ENCODE measurements around the gene IL20RA. TPM values are rescaled to one million over a fixed set of nuclear protein-coding genes. Genes with fewer than 3 reads are reported as not detected.

IL20RA gene
- total RNA-seq, 1 donor from 2014 or later, result 0.41 TPM

DNA sequence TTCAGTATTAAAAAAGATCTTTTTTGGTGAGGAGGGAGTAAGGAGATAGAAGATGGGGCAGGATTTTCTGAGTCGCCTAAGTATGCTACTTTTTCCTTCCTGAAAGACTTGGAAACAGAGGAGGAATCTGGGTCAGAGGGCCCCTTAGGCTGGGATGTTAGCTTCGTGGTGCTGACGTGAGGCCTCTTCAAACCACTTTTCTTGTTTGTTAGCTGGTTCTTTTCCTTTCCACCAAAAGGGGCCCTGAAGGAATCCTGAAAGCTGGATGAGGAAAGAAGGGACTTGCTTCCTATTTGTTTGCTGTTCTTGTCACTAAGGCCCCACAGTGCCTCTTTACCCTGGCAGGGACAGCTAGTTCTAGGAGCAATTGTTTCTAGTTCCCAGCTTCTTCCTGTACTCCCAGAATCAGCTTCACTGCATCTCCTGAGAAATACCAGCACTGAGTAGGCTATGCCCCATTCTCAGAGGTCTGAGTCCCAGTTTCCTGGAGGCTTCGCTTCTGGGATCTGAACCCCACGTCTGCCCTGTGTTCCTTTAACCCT, 2.2 kb upstream of the IL20RA start:
- FAIRE-seq (no peak), DNase-seq (ENCODE audit: low spot score in 2 of 2) (no peak)

DNA sequence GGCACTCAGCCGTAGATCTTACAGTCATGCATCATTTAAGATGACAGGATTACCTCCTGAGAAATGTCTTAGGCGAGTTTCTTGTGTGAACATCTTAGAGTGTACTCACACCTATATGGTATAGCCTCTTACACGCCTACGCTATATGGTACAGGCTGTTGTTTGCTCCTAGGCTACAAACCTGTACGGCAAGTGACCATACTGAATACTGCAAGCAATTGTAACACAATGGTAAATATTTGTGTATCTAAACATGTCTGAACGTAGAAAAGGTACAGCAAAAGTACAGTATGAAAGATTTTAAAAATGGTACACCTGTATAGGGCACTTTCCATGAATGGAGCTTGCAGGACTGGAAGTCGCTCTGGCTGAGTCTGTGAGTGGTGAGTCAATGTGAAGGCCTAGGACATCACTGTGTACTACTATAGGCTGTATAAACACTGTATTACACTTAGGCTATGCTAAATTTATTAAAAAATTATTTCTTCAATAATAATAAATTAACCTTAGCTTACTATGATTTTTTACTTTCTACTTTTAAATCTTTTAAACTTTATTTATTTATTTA, 541 bp upstream of the IL20RA start:
- DNase-seq (ENCODE audit: low spot score in 2 of 2), result no peak
- no peak for FAIRE-seq

DNA sequence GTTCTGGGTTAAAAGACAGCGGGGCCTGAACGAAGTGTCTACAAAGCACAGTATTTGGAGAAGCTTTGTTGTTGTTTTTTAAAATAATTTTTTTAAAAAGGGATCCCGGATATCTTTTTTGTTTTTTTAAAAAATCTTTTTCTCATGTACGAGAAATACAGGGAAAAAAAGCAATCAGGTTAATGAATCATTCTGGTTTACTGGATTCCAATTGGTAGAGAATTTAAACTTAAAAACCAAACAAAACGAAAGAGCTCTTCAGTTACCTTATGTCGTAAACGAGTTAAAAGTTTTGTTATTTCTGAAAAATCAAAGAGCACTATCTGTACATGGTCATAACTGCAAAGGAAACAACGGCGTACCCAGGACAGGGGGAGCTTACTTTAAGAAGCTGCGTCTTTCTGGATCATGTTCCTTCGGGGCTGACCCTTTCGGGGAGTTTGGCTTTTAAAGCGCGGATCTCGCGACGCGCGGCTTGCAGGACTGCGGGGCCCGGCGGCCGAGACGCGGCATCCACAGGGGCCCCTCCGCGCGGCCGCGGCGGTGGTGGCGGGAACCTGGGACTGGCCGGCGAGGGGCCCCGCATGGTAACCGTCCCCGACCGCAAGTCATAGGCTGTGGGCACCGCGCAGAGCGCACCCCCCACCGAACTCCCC, 927 bp downstream of the IL20RA start:
- FAIRE-seq, result no peak
- DNase-seq (ENCODE audit: low spot score in 2 of 2), result peak; percentile 12 to 22

DNA sequence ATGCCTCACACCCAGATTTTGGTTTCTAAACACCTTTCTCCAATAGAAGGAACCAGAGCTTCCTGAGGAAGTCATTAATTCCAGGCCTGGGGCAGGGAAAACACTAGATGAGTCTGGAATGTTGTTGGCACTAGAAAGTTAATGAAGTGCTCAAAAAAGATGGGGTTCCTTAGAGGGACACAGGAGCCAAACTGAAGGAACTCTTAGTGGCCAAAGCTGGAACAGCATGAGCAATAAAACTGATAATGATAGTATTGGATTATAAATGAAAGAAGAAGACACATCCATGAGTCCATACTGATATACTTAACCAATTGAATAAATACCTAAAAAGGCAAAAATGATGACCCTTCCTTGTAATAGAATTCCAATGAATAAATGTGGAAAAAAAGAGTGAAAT, 4.4 kb downstream of the IL20RA start:
- FAIRE-seq (no peak), DNase-seq (ENCODE audit: low spot score in 2 of 2) (no peak)

DNA sequence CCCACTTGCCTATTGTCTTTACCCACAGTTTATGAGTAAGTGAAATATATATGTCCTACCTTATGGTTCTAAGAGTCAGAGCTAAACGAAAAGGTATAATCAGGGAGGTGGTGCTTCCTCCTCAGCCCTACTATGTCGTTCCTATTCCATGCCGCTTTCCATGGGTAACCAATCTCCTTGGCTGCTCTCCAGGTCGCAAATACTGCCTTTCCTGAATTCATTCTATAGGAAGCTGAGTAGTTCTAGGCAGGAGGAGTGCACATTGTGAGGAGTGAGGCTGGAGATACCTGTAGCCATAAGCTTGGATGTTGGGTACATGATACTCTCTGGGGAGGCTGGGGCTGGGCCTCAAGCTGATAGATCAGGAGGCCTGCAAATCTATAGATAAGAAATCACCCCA, 5.8 kb downstream of the IL20RA start:
- DNase-seq (ENCODE audit: low spot score in 2 of 2) (no peak), FAIRE-seq (no peak)

DNA sequence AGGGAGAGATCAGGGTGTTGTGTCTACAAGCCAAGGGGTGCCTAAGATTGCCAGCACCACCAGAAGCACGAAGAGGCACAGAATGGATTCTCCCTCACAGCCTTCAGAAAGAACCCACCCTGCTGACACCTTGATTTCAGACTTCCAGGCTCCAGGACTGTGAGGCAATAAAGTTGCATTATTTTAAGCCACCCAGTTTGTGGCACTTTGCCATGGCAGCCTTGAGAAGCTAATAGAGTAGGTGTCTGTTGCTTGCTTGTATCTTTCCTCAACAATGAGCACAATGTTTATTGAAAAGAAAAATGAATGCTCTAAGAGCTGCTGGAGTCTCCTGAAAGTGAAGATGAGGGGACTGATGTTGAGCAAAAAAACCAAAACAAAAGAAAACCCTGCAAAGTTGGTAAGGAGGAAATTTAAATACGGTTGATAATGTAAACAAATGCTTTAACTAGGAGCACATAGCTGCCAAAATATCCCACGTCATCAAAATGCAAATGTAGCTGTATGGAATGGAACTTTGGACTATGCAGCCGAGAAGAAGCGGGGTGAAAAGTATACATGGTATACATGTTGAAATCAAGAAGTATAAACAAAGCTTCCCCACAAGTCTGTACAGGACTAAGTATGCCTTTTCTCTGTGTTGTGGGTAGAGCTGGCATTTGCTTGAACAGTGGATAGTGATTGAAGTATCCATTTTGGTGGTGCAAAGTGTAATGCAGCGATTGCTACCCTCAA, 8.0 kb downstream of the IL20RA start:
- FAIRE-seq (no peak), DNase-seq (ENCODE audit: low spot score in 2 of 2) (no peak)

DNA sequence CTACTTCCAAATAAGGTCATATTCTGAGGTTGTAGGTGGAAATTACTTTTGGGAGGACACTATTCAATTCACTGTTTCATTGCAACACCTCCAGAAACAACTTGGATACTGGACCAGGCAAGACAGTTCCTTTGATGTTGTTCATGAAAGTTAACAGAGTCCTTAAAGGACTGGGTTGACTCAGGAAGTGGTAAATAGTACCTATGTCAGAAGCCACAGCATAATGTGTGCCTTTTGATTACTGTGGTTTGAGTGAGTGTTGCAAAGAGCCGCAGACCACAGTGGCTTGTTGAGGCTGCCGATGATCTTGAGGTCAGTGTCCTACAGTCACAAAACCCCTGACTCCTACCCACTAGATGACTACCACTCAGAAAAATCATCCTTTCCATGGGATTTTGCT, 10.9 kb downstream of the IL20RA start:
- no peak for DNase-seq (ENCODE audit: low spot score in 2 of 2)
- no peak for FAIRE-seq

DNA sequence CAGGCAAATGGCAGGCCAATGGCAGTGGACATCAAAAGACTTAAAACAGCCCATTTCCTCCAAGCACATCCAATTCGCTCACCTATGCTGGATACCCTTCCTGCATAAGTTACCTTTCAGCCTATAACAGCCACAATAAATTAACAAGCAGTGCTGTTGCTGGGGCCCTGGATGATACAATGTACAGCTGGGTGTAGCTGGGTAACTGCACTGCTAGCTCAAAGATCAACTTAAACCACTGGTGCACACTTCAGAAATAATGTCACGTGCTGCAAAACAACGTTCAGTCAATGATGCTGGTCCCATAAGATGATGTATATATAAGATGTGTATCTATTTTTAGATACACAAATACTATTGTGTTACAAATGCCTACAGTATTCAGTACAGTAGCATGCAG, 13.6 kb downstream of the IL20RA start:
- DNase-seq (ENCODE audit: low spot score in 2 of 2) (no peak), FAIRE-seq (no peak)

DNA sequence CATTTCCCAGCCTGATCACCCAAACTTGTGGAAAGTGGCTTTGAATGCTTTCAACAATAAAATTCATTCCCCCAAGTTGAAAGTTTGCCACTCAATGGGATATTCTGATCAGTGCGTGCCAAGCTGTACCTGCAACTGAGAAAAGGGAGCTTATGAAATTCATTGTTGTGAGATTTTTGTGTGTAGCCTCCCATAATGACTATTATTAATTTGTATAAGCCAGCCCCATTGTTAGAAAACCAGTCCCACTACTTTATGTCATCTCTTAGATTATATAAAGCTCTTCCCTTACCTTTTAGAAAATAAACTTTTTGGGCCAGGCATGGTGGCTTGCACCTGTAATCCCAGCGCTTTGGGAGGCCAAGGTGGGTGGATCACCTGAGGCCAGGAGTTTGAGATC, 15.9 kb downstream of the IL20RA start:
- no peak for FAIRE-seq
- DNase-seq (ENCODE audit: low spot score in 2 of 2), result no peak

DNA sequence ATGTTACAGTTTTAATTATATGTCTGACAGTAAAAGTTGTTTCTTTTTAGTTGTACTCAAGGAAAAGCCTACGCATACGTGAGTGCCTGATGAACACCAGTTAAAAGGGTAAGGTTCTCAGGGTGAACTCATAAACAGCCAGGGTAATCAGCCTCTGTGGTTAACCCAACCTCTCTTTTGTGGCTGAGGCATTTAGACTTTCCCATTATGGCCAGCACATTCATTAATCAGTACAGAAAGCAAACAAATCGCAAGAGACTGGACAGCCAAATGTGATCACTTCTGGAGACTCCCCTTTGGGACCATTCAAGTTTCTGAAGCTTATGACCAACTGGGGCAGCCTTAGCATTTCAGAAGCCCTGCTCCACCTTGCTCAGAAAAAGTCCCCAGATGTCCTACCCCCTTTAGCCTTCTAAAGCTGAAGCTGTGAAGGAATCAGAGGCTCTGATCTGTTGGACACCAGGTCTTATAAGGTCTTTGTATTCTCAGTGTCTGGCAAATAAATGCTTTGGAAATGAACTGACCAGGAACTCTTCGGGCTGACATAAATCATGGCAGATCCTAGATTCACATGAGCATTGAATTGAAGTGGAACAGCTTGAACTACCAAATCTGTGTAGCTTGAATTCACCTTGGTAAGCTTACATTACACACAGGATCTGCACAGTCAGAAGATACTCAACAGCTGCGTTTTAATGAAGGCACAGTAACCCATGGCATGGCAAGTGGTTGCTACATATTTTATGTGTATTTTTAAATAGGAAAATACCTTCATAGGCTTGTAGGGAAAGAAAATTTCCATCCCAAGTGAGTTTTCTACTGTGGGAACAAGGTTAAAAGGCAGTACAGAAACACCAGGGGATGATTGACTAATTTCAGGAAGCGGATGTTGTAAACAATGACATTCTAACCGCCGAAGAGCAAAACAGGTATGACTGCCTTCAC, 18.7 kb downstream of the IL20RA start:
- no peak for FAIRE-seq

DNA sequence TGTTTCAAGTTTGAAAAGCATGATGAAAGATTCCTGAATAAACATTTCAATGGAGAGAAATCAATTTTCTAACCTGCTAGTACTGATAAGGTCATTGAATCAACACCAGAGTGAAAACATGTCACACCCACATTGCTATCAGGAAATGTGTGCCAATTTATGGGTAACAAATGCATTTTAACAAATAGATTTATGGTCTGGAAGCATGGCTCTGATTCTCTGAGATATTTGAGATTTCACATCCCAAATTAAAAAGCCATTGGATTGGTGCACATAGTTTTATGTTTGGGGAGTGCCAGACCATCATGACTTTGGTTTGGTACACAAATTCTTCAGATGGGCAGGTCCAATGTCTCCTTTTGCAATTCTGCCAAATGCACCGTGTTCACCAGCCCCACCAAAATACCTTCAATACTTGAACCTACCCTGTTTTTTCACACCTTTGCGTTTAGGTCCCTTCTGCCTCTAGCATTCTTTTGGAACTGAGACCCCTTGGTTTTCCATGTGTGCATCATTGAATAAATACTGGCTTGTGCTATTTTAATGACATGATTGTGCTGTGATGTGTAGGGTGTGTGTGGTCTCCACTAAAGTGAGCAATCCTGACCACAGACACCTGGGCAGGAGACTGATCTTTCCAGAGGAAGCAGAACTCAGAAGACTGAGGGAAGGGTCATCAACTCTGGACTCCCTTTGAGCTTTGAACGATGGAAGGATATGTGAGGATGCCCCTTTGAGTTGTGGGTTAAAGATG, 20.4 kb downstream of the IL20RA start:
- DNase-seq (ENCODE audit: low spot score in 2 of 2), result no peak
- no peak for FAIRE-seq

More for the DNA sequence above, 18.7 kb downstream of the IL20RA start:
- DNase-seq (ENCODE audit: low spot score in 2 of 2), result no peak

DNA sequence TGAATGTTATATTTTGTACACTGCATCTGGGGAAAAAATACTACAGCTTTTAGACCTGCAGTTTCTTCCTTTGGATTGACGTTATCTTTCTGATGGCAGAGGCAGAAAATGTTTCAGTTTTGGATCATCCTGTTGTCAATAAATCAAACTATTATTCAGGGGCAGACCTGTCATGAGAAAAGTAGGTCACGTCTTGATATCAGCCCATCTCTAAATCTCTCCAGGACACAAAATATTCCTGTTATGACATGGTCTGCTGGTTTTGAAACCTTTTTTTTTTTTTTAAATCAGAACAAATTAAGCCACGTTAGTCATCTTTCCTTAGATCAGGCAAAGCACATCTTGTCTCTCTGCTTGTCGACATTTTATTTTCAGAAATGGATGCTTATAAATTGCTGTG, 24.0 kb downstream of the IL20RA start:
- FAIRE-seq (no peak), DNase-seq (ENCODE audit: low spot score in 2 of 2) (no peak)

DNA sequence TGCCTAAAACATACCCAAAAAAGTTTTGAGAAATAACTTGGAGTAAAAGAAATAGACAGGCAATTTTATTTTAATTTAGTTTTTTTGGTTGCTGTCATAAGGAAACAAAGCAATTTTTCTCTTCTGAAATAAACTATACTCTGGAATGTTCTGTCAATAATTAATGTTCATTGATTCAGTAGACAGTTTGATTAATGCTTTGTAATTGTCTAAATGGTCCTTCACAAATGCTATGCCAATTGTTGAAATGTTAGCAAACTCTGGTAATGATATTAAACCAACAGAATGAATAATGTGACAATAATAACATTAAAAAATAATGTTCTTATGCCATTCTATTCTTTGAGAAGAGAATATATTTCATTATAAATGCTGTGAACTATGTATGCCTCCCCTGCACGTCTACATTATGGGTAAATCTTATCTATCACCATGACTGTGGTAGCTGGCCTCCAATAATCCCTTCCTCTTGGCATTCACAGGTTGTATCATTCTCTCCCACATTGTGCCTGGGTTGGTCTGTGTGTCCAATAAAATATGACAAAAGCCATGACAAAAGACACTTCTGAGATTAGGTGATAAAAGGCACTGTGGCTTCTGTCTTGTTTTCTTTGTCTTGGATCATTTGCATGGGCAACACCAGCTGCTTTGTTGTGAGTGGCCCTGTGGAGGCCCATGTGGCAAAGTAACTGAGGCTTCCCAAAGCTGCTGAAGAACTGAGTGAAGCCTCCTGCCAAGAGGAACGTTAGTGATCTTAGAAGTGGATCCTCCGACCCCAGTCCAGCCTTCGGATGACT, 25.1 kb downstream of the IL20RA start:
- no peak for FAIRE-seq
- no peak for DNase-seq (ENCODE audit: low spot score in 2 of 2)

DNA sequence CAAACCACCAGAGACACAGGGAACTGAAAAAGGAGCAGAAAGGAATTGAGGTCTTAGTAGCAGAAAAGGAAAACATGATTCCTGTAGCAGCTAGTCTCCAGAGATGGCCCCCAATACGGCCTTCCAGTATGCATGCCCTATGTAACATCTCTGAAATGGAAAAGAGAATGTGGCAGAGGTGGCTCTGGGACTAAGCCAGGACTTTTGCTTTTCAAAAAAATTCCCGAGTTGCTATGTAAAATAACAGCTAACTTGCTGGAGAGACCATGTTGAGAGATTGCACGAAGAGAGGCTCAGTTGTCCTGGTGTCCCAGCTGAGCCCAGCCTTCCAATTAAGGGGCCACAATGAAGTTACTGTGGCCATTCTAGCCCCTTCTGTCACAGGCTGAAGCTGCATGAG, 27.7 kb downstream of the IL20RA start:
- FAIRE-seq (no peak), DNase-seq (ENCODE audit: low spot score in 2 of 2) (no peak)

DNA sequence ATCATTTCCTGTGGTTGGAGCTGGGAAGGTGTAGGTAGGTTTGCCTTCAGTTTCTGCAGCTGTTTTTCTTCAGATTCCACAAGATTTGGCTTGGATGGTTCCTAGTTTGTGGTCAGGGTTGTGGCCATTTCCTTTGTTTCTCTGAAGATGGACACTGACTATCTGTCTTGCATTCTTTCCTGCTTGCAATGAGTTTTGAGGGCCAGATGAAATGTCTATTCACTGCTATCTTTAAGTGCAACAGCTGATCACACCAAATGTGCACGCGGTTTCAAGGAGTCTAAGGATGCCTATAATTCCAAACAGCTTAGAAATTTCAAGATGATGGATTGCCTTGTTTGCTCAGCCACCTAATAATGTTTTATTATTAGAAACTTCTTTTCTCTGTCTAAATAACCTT, 28.4 kb downstream of the IL20RA start:
- DNase-seq (ENCODE audit: low spot score in 2 of 2), result no peak
- FAIRE-seq, result no peak

DNA sequence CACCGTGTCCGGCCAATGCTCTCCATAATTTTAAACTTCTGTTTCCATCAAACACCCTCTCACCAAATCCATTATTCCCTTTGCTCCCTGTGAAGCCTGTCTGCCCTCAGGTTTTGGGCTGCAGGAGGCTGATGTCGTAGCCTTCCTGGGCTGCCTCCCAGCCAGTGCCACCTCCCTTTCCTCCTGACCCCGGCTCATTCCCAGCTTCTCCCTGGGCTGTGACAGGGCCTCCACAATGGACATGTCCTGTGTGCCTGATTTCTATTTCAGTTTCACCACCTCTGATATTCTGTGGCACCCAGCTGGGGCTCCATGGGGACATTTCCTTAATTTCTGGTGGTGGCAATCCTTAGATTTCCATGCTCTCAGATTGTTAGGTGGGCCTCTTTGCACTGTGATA, 28.8 kb downstream of the IL20RA start:
- DNase-seq (ENCODE audit: low spot score in 2 of 2), result no peak
- FAIRE-seq, result no peak

DNA sequence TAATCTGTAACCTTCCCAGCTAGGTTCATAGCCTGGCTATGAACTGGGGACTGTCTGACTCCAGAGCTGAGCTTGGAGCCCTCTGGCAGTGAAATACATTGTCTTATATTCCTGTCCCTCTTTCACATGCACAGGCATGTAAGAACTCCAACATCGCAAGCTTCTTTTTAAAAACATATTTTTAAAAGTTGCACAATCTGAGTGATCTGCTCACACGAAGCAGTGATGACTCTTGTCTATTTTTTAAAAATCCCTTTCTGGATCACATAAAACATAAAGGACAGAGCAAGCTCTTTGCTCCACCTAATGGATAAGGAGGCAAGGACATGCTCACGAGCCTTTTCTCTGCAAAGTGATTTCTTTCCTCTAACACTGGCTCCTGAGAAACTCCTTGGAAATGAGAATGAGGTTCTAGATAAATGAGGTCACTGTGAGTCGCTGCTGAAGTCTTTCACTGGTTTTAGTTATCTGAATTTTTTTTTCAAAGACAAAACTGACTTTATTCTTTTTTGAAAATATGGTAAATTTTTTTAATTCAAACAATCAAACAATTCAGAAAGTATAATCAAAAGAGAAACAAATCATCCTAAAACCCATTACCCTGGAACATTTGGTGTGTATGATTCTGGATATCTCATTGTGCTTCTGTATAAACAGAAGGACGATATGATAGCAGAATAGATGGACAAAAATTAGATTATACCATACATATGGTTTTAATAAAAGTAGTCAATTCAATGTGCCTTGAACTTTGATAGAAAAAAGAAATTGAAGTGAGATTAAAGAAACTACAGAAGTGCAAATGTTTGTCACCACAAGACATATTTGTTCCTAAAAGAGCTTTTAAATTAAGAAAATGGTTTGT, 30.8 kb downstream of the IL20RA start:
- FAIRE-seq, result peak; percentile 3
- DNase-seq (ENCODE audit: low spot score in 2 of 2), result peak in 1 of 2 donors; percentile 8

DNA sequence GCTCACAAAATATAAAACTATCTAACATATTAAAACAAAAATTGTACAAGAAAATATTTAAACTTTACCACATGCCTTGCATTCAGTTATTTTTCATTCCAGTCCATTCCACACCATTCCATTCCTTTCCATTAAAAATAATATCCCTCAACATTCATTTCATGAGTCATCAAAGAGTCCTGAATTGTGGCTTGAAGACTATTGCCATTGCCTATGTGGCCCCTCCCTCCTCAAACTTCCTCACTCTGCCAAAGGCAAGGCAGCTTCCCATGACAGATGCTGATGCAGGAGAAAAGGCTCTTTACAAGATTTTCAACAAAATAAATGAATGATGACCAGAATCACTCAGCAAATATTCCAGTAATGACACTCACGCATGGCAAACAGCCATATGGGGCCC, 31.7 kb downstream of the IL20RA start:
- FAIRE-seq, result no peak
- DNase-seq (ENCODE audit: low spot score in 2 of 2), result no peak
